ENCODE measurements around the gene ARL5C.

Gene ARL5C

GRCh38 chr17:39165841-39166349 is at the start of gene ARL5C:
ARL5C (minus strand) TSS chr17:39166161; CDS start chr17:39165760, 401 bp downstream.
- no peak for DNase-seq (ENCODE audit: low read depth)

DNA sequence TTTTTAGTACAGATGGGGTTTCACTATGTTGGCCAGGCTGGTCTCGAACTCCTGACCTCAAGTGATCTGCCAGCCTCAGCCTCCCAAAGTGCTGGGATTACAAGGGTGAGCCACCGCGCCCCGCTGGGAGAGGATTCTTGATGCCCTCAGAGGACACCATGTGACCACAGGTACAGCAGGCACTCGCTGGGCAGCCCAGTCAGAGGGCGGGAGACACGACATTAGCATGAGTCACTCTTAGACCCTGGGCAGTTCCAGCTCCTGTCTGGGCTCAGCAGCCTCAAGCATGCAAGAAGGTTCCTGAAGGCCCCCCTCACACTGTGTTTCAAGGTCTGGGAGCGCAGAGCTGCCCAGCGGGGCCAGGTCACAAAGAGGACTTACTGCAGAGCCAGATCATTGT is 47.9 kb upstream of the ARL5C start:
- no peak for DNase-seq (ENCODE audit: low read depth)

GRCh38 chr17:39212841-39213480 is 47.0 kb upstream of the ARL5C start:
- no peak for DNase-seq (ENCODE audit: low read depth)

- DNase-seq (ENCODE audit: low read depth) = no peak
Measured at GRCh38 chr17:39212195-39212810, 46.3 kb upstream of the ARL5C start.

- DNase-seq (ENCODE audit: low read depth) = no peak
Measured at GRCh38 chr17:39210093-39210434, 44.1 kb upstream of the ARL5C start.

DNA sequence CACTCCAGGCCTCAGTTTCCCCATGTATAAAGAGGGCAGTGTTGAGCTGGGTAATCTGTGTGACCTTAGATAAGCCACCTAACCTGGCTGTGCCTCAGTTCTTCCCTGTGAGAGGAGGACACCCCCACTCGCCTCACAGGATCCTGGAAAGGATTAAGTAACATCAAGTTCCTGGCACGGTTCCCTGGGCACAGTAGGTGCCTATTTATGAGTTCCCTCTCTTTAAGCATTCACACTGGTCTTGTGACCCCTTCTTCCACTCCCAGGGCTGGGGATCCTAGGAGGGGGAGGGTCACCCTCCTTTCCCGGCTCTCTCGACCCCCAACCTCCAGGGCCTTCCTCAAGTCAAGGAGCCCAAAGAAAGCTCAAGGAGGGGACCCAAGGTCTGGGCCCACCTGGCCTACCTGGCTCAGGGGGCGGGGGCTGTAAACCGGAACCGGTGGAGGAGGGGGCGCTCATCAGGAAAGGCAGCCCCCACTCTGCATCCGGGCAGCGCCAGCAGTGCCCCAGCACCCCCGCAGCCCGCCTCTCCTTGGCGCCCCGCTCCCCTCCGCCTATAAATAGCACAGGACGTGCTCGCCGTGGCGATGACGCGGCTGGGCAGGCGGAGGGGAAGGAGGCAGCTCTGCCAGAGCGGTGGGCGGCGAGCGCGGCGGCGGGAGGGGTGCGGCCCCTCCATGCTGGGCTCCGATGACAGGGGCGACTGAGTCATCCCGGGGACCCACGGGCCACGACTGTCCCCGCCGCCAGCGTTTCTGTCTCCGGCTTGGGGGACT is 43.5 kb upstream of the ARL5C start:
- no peak for DNase-seq (ENCODE audit: low read depth)

GRCh38 chr17:39208893-39209292 is 42.9 kb upstream of the ARL5C start:
- DNase-seq (ENCODE audit: low read depth) = no peak

GRCh38 chr17:39208136-39208535 is 42.2 kb upstream of the ARL5C start:
- no peak for DNase-seq (ENCODE audit: low read depth)

- DNase-seq (ENCODE audit: low read depth) = no peak
Measured at GRCh38 chr17:39205112-39205526, 39.2 kb upstream of the ARL5C start.

DNA sequence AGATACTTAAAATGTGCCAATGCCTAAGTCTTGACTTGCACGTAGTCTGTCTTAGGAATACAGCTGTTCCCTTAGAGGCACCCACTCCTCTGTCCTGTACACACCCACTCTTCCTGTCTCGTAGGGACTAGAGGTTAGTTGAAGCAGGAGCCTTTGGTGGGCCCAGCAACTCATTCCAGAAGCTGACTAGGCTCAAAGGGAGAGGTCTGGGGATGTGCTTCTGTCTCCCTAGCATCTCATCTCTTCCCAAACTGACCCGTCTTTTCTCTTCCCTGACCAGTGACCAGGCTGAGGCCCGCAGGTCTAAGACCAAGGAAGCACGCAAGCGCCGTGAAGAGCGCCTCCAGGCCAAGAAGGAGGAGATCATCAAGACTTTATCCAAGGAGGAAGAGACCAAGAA is 38.3 kb upstream of the ARL5C start:
- no peak for DNase-seq (ENCODE audit: low read depth)

- no peak for DNase-seq (ENCODE audit: low read depth)
Measured at GRCh38 chr17:39200957-39201510, 35.1 kb upstream of the ARL5C start.

DNA sequence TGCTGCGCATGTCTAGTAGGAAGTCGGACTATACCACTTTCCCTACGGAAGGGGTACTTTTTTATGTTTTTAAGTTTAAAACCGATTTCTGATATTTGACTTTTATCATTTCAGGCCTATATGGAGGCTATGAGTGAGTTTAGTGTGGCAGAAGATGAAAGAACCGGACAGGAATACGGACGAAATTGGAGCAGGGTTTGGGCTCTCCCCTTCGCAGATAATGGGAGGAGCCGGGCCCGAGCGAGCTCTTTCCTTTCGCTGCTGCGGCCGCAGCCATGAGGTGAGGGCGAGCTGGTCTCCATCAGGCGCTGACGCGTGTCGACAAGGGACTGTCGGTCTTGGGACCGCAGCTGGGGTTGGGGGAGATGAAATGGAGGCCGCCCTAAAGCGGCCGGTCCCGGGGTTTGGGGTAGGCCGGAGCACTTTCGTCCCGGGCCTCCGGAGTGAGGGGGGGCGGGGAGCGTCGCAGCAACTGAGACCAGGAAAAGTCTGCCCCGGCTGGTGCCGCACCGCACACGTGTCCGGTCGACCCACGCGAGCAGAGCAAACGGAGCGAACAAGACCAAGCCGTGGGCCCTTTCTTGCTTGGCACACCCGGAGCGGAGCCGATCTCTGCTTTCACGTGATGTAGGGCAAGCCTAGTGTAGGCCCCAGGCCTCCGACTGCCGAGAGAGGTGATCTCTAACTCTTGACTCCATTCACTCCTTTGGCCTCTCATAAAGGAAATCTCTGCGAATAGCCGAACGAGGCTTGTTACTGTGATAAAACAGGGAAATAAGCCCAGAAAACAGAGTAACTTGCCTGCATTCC is 34.3 kb upstream of the ARL5C start, which contains the start of gene RPL19:
TSS of gene RPL19 (plus strand) at position 214 of the 810 bp plus-strand sequence. CDS start at position 276, 62 bp downstream.
- DNase-seq (ENCODE audit: low read depth) = no peak

- DNase-seq (ENCODE audit: low read depth) = peak; percentile 84
Measured at GRCh38 chr17:39199820-39200069, 33.8 kb upstream of the ARL5C start.

DNA sequence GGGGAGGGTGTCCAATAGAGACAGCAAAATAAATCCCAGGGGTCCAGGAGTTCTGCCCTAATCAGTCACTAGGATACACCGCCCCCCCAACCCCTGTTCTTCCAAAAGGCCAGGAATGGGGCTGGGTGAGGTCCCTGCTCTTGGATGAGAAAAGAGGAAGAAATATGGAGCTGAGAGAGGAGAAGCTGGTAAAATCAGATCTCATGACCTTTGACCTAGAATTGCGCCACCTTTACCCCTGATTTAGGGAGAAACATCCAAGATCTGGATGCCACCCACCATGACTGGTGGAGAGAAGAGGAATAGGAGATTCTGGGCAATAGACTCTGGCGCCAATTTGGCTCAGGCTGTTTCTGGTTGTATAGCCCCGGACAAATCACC is 32.2 kb upstream of the ARL5C start:
- no peak for DNase-seq (ENCODE audit: low read depth)

DNA sequence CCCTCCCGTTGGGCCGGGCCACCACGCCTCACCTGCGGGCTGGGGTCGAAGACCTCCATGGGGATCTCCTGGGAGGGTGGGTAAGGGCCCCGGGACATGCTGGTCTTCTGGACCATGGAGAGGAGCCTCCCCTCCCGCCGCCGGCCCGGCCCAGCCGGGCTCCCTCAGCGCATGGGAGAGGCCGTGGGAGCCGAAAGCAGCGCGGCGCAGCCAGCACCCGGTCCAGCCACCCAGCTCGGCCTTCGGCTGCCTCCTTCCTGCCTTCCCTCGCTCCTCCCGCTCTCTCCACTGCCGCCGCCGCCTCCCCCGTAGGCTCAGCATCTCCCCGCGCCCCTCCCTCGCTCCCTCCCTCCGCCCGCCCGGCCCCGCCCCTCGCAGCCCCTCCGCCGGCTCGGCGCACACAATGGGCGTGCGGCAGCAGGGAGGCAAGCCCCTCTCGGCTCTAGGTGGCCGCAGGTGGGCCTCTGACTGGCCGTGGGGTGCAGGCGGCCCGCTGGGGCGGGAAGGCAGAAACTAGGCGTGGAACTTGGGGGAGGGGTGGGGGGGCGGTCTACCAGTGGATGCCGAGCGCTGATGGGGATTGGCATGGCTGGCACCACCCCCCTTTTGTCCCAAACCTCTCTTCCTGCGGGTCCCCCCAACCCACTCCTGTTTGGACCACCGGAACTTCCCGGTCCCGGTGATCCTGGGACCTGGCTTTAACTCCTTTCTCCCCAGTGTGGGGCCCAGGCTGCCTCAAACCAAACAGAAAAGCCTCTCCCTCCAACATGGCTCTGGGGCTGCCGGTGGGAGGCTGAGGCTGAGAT is 31.6 kb upstream of the ARL5C start, which contains the start of gene CACNB1:
TSS of gene CACNB1 (minus strand) at position 290 of the 806 bp plus-strand sequence. CDS start at position 116, 174 bp downstream.
- DNase-seq (ENCODE audit: low read depth) = no peak

DNA sequence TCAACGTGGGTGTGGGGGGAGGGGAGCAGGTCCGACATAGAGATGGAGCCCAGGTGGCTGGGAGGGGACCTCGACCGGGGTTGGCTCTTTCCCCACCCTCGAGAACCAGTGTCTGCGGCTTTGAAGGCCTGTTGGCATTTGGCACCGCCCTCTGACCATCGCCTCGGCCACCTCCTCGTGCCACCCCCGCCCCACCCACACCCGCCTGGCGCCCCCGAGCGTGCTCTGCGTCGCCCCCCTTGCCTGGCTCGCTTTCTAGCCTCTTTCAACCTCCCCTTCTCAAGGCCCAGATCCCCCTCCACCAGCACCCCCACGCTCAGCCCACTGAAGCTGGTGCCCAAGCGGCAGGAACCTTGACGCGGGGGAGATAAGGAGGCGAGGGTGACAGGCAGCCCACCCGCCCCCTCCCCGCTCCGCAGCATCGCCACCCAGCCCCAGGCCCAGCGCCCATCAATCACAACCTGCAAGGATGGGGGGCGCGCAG is 30.9 kb upstream of the ARL5C start:
- DNase-seq (ENCODE audit: low read depth) = no peak

DNA sequence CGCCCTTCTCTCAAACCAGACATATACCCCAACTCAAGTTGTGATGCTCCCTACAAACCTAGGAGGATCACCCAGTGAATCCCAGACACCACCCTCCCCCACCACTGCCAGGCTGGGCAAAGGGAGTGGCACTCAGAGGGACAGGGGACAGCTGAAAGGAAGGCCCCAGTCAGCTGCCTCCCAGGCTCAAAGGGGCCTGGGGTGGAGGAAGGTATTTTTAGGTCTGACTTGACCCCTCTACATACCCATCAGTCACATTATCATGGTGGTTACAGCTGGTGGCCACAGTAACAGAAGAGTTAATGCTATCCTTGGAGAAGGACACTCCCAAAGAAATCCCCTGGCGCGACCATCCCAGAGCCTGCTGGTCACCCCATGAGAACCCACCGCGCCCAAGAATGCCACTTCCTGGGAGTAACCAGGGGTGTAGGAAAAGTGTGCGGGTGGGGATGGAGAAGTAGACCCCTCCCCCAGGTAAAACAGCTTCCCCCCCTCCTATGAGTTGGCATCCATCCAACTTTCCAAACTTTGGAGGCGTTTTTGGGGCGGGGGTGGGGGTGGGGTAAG is 30.4 kb upstream of the ARL5C start:
- DNase-seq (ENCODE audit: low read depth) = no peak

- DNase-seq (ENCODE audit: low read depth) = no peak
Measured at GRCh38 chr17:39195568-39196160, 29.7 kb upstream of the ARL5C start.

DNA sequence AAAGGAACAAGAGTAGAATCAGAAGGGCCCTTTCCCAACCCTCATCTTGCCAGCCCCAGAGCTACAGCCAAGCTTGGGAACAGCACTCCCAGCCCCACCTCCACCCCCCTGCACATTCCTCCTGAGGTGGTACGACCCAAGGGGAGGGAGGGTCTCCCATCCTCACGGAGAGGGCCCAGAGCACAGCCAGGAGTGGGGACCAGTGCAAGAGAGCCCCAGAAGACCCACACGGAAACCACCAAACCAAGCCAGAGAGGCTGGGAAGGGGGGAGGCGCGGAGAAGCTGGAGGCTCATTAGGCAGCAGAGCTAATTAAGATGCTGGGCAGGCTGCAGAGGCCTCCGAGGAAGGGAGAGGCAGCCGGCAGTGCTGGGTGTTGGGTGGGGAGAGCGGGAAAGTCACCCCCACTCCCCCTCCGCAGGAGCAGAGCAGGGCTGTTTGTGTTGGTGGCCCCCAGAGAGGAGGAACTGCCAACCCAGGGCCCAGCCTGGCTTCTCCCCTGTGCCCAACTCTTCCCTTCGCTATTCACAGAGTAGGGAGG is 29.1 kb upstream of the ARL5C start:
- no peak for DNase-seq (ENCODE audit: low read depth)
